Endothelial cell of umbilical vein (primary cell): ENCODE results near the gene MGAT4A. TPM values are rescaled to one million over a fixed set of nuclear protein-coding genes. Genes with fewer than 3 reads are reported as not detected.

Experiments
- BruUV-seq: library from RNA; stranded (reverse); fragments of 400-500 nt; replicated peaks from 2 replicates; lab custom pipeline; 2021; lab: Mats Ljungman, UMichigan
- CTCF ChIA-PET: fragments of 300-600, 350-600 bp; sonication (Branson Sonifier 250); formaldehyde crosslinking; loops from one replicate; lab custom pipeline; 2021; ENCODE audit warnings: antibody characterized with exemption, inconsistent platforms; lab: Charles Lee
- POLR2A ChIA-PET: fragments of 300-600, 350-600 bp; sonication (Branson Sonifier 250); formaldehyde crosslinking; loops from one replicate; lab custom pipeline; 2021; ENCODE audit warnings: antibody characterized with exemption, inconsistent platforms; lab: Charles Lee
- DNase-seq: peaks from one replicate; pipeline ENCODE4 v3.0.0-alpha.2; 2011; ENCODE audit warnings: low read depth, low spot score
- FAIRE-seq: peaks from 2 replicates; lab custom pipeline; 2011; peaks lifted over from hg19 to GRCh38; lab: Jason Lieb, UNC
- H2AFZ ChIP-seq: 2 replicates; pipeline ENCODE4 v1.6.0; 2012; ENCODE audit warnings: low read depth, low read length, control low read depth, inconsistent platforms
- H3K27ac ChIP-seq: 2 replicates; pipeline ENCODE4 v1.5.1; 2011; ENCODE audit warnings: low read depth, mild to moderate bottlenecking, control low read depth, low read length, moderate library complexity; ENCODE audit not compliant: insufficient read depth
- H3K27me3 ChIP-seq, 2 experiments: 2 replicates each; pipeline versions ENCODE4 v1.6.0 to v1.6.1; 2011; ENCODE audit warnings: low read length in 2 of 2, mixed read lengths in 1 of 2; ENCODE audit not compliant: control insufficient read depth in 2 of 2, insufficient read depth in 2 of 2
- H3K36me3 ChIP-seq, 2 experiments: 2 replicates in 1 of 2; 3 replicates in 1 of 2; pipeline ENCODE4 v1.5.1; 2011; ENCODE audit warnings: low read length in 2 of 2, mild to moderate bottlenecking in 1 of 2, moderate library complexity in 1 of 2; ENCODE audit not compliant: control insufficient read depth in 2 of 2, insufficient read depth in 2 of 2; ENCODE audit errors: extremely low read depth in 1 of 2
- H3K4me1 ChIP-seq: 3 replicates; pipeline ENCODE4 v1.5.1; 2011; ENCODE audit warnings: mild to moderate bottlenecking, low read length; ENCODE audit not compliant: control insufficient read depth, insufficient read depth; ENCODE audit errors: extremely low read depth
- H3K4me2 ChIP-seq: 2 replicates; pipeline ENCODE4 v1.6.1; 2011; ENCODE audit warnings: low read length, control low read depth, mixed read lengths; ENCODE audit not compliant: insufficient read depth
- H3K4me3 ChIP-seq, 3 experiments: fragments of 200-600 bp in 1 of 3; sonication (generic), shearing (Covaris generic) in 1 of 3; replicated peaks in 1 of 3; 2 replicates each; pipeline ENCODE4 v1.5.1; 2011 to 2016; ENCODE audit warnings: control low read depth in 3 of 3, low read length in 3 of 3, mild to moderate bottlenecking in 2 of 3, inconsistent platforms in 1 of 3, low read depth in 1 of 3, moderate library complexity in 1 of 3; ENCODE audit not compliant: insufficient read depth in 1 of 3
- H3K79me2 ChIP-seq: 2 replicates; pipeline ENCODE4 v1.6.0; 2012; ENCODE audit warnings: low read length, inconsistent platforms; ENCODE audit not compliant: control insufficient read depth, insufficient read depth
- H3K9ac ChIP-seq: replicated peaks from 2 replicates; pipeline ENCODE3; 2011; ENCODE audit warnings: low read length, control low read depth; ENCODE audit not compliant: insufficient read depth; ENCODE audit errors: extremely low read depth
- H3K9me1 ChIP-seq: replicated peaks from 3 replicates; pipeline ENCODE4 v1.6.0; 2011; ENCODE audit warnings: mild to moderate bottlenecking, low read length; ENCODE audit not compliant: control insufficient read depth, insufficient read depth; ENCODE audit errors: extremely low read depth
- H3K9me3 ChIP-seq: replicated peaks from 2 replicates; pipeline ENCODE4 v1.5.1; 2012; ENCODE audit warnings: low read length, inconsistent platforms; ENCODE audit not compliant: control insufficient read depth, insufficient read depth
- H4K20me1 ChIP-seq: replicated peaks from 2 replicates; pipeline ENCODE3; 2011; ENCODE audit warnings: mild to moderate bottlenecking, low read length; ENCODE audit not compliant: control insufficient read depth, insufficient read depth; ENCODE audit errors: extremely low read depth
- EZH2 ChIP-seq: IDR thresholded peaks from 2 replicates; pipeline ENCODE4 v1.6.1; 2012; ENCODE audit warnings: borderline replicate concordance, low read depth, mild to moderate bottlenecking, moderate library complexity, low read length, inconsistent platforms; ENCODE audit not compliant: severe bottlenecking
- FOS ChIP-seq: IDR thresholded peaks from 2 replicates; pipeline ENCODE4 v1.6.1; 2011; ENCODE audit warnings: mild to moderate bottlenecking, low read length, moderate library complexity, borderline replicate concordance; ENCODE audit not compliant: insufficient read depth
- GATA2 ChIP-seq: IDR thresholded peaks from 2 replicates; pipeline ENCODE4 v1.7.0; 2011; ENCODE audit warnings: low read depth, mild to moderate bottlenecking, moderate library complexity, mixed read lengths, low read length; ENCODE audit not compliant: insufficient read length, insufficient read depth
- JUN ChIP-seq: IDR thresholded peaks from 2 replicates; pipeline ENCODE4 v1.6.1; 2011; ENCODE audit warnings: borderline replicate concordance, low read depth; ENCODE audit not compliant: insufficient read length, insufficient read depth
- MAX ChIP-seq: IDR thresholded peaks from 2 replicates; pipeline ENCODE4 v1.6.1; 2011; ENCODE audit not compliant: insufficient read depth, insufficient read length
- MYC ChIP-seq: IDR thresholded peaks from one replicate; pipeline ENCODE4 v1.6.1; 2011; ENCODE audit warnings: mild to moderate bottlenecking, low read depth, low read length
- POLR2A ChIP-seq: IDR thresholded peaks from 2 replicates; pipeline ENCODE4 v1.6.1; 2012; ENCODE audit warnings: low read depth, mild to moderate bottlenecking, control low read depth, low read length
- POLR2AphosphoS5 ChIP-seq: IDR thresholded peaks from 2 replicates; pipeline ENCODE4 v1.6.1; 2012; ENCODE audit warnings: low read depth, mild to moderate bottlenecking, control low read depth, low read length, moderate library complexity; ENCODE audit not compliant: insufficient read depth
- dilution Hi-C: fragments of 300-500 bp; cut with MboI; formaldehyde crosslinking; loops from one replicate; pipeline ENCODE4 v1.15.0; 2019; ENCODE audit warnings: low sequenced_read_pairs; ENCODE audit not compliant: extremely low pct_ligation_motif_present
- intact Hi-C: fragments of 100-400 bp; cut with micrococcal nuclease; formaldehyde crosslinking; loops from one replicate; pipeline ENCODE4 v1.10.0; 2022
- polyA plus RNA-seq, 4 experiments: library from polyadenylated mRNA; depleted of rRNA in 3 of 4; stranded (reverse) in 3 of 4; unstranded in 1 of 4; fragments of >200 nt; gene quantifications; 2 replicates each; pipeline versions ENCODE4 v1.2.1 to v1.2.3, GENCODE V29; 2011 to 2012; ENCODE audit warnings: missing spikeins in 1 of 4
- total RNA-seq: library from RNA; stranded (reverse); gene quantifications from 2 replicates; pipeline ENCODE4 v1.2.3, GENCODE V29; 2021
- TF ChIP-seq, protein P1 (sequence below), 2 donors: IDR thresholded peaks; 1 replicate in 1 of 2; 2 replicates in 1 of 2; pipeline ENCODE4 v1.5.1; 2011; ENCODE audit warnings: low read length in 2 of 2, mild to moderate bottlenecking in 2 of 2, moderate library complexity in 2 of 2, control low read depth in 1 of 2, inconsistent platforms in 1 of 2, low read depth in 1 of 2; ENCODE audit not compliant: insufficient read depth in 1 of 2; ENCODE audit errors: extremely low read depth in 1 of 2

MGAT4A gene
- total and polyA plus RNA-seq, 2 donors (not counting 3 experiments of a cell fraction or from before 2014, with no cell fraction given) = 9.2 to 42.2 TPM

- FAIRE-seq (no peak), DNase-seq (no peak)
- intact Hi-C loops = no loop called here
- no peak overlapping the region for H3K9ac ChIP-seq
- H3K27ac ChIP-seq = no peak overlapping the region
- H3K79me2 ChIP-seq = peaks cover 71% of the 10 kb centered on the region
- POLR2A ChIA-PET = no interaction called here
- H3K27me3 ChIP-seq = no peaks in the 10 kb centered on the region
- peaks cover 42% of the 10 kb centered on the region for H3K4me1 ChIP-seq
- H3K4me3 ChIP-seq = no peak overlapping the region
- H3K9me3 ChIP-seq = no peaks in the 10 kb centered on the region
- peaks cover 0 to 3% of the 10 kb centered on the region in 2 experiments for H3K36me3 ChIP-seq
- H2AFZ ChIP-seq = no peak overlapping the region
- no TSS peak for BruUV-seq
- no peaks in the 10 kb centered on the region for H3K9me1 ChIP-seq
- dilution Hi-C loops = no loop called here
- H3K4me2 ChIP-seq = peak overlapping the region; percentile 26
- H4K20me1 ChIP-seq = no peaks in the 10 kb centered on the region
- no peak for TF ChIP-seq EZH2
- TF ChIP-seq POLR2AphosphoS5 = no peak
- no peak for TF ChIP-seq POLR2A
- no peak for TF ChIP-seq MAX
- TF ChIP-seq FOS = no peak
- TF ChIP-seq GATA2 = no peak
- CTCF ChIA-PET = interaction anchor here (1.2 kb wide), 1 partner anchor 13 kb away, joined by 3 read pairs; no protein-coding TSS in a partner anchor
Measured at GRCh38 chr2:98713332-98714015, 17.5 kb downstream of the MGAT4A start.

- TF ChIP-seq MYC (no peak), JUN (no peak), FOS (no peak), EZH2 (no peak), MAX (no peak), GATA2 (no peak), POLR2AphosphoS5 (no peak), POLR2A (no peak)
- TF ChIP-seq, protein P1, sequence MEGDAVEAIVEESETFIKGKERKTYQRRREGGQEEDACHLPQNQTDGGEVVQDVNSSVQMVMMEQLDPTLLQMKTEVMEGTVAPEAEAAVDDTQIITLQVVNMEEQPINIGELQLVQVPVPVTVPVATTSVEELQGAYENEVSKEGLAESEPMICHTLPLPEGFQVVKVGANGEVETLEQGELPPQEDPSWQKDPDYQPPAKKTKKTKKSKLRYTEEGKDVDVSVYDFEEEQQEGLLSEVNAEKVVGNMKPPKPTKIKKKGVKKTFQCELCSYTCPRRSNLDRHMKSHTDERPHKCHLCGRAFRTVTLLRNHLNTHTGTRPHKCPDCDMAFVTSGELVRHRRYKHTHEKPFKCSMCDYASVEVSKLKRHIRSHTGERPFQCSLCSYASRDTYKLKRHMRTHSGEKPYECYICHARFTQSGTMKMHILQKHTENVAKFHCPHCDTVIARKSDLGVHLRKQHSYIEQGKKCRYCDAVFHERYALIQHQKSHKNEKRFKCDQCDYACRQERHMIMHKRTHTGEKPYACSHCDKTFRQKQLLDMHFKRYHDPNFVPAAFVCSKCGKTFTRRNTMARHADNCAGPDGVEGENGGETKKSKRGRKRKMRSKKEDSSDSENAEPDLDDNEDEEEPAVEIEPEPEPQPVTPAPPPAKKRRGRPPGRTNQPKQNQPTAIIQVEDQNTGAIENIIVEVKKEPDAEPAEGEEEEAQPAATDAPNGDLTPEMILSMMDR (IDR thresholded peaks at IDR 0.05; ENCODE audit: extremely low read depth in 1 of 2, insufficient read depth in 1 of 2, low read depth in 1 of 2, low read length in 2 of 2) = no peak
- Histone ChIP-seq H3K4me1 (peaks cover 42% of the 10 kb centered on the region), H3K9me3 (no peaks in the 10 kb centered on the region), H3K27ac (no peak overlapping the region), H4K20me1 (no peaks in the 10 kb centered on the region), H3K9ac (no peak overlapping the region), H3K27me3 (no peaks in the 10 kb centered on the region), H2AFZ (no peak overlapping the region), H3K9me1 (no peaks in the 10 kb centered on the region), H3K4me2 (no peak overlapping the region), H3K4me3 (no peak overlapping the region), H3K36me3 (peaks cover 0 to 3% of the 10 kb centered on the region in 2 experiments), H3K79me2 (peaks cover 81% of the 10 kb centered on the region)
- dilution Hi-C loops (no loop called here), intact Hi-C loops (no loop called here)
- ChIA-PET CTCF (interaction anchor here (1.2 to 2.2 kb wide), 3 partner anchors 9 to 63 kb away, joined by 3 to 5 read pairs (median 3); no protein-coding TSS in a partner anchor), POLR2A (no interaction called here)
- DNase-seq (no peak), FAIRE-seq (no peak)
- BruUV-seq = no TSS peak
Measured at GRCh38 chr2:98712145-98712544, 18.8 kb downstream of the MGAT4A start.
